Neural crest cell (in vitro differentiated cells): ENCODE measurements around the gene MAP2K6. TPM values are rescaled to one million over a fixed set of nuclear protein-coding genes. Genes with fewer than 3 reads are reported as not detected.

ENCODE experiments used
- DNase-seq: peaks from one replicate; pipeline ENCODE4 v3.0.0; 2021; ENCODE audit warnings: low read depth, mixed read lengths, low spot score
- H3K27ac Mint-ChIP-seq: one replicate; pipeline ENCODE4 v1.8.0; 2021; ENCODE audit warnings: mild to moderate bottlenecking, mixed read lengths; ENCODE audit not compliant: unreplicated experiment
- H3K27me3 Mint-ChIP-seq: 2 replicates; pipeline ENCODE4 v1.8.0; 2021; ENCODE audit warnings: low read depth, mild to moderate bottlenecking, mixed read lengths
- H3K36me3 Mint-ChIP-seq: 2 replicates; pipeline ENCODE4 v1.8.0; 2021; ENCODE audit warnings: low read depth, mild to moderate bottlenecking, mixed read lengths
- H3K4me1 Mint-ChIP-seq: 2 replicates; pipeline ENCODE4 v1.8.0; 2021; ENCODE audit warnings: mixed read lengths
- H3K4me3 Mint-ChIP-seq: one replicate; pipeline ENCODE4 v1.8.0; 2021; ENCODE audit warnings: mild to moderate bottlenecking, mixed read lengths
- H3K9me3 Mint-ChIP-seq: 2 replicates; pipeline ENCODE4 v1.8.0; 2021; ENCODE audit warnings: mixed read lengths
- CTCF ChIP-seq: fragments of 200-600 bp; sonication (generic); conservative IDR thresholded peaks from 2 replicates; pipeline ENCODE4 v1.5.0; 2021; ENCODE audit warnings: antibody characterized with exemption, mild to moderate bottlenecking
- total RNA-seq: library from RNA; stranded (reverse); gene quantifications from 2 replicates; pipeline ENCODE4 v1.2.1, GENCODE V29; 2021

The MAP2K6 gene
- total RNA-seq, 1 donor from 2014 or later = 45.4 TPM

- Mint-ChIP-seq H3K4me1 (peaks cover 19% of the 10 kb centered on the region), H3K36me3 (peaks cover 9% of the 10 kb centered on the region), H3K4me3 (no peak overlapping the region), H3K27ac (no peak overlapping the region), H3K9me3 (no peaks in the 10 kb centered on the region), H3K27me3 (no peaks in the 10 kb centered on the region)
- no peak for TF ChIP-seq CTCF
- DNase-seq = no peak
Measured at GRCh38 chr17:69427486-69428197, 13.1 kb downstream of the MAP2K6 start.

GRCh38 chr17:69428252-69428980 is 13.9 kb downstream of the MAP2K6 start:
- no peak for TF ChIP-seq CTCF
- H3K27ac Mint-ChIP-seq = no peak overlapping the region
- no peak for DNase-seq
- no peaks in the 10 kb centered on the region for H3K9me3 Mint-ChIP-seq
- H3K36me3 Mint-ChIP-seq = peaks cover 3% of the 10 kb centered on the region
- H3K4me3 Mint-ChIP-seq = no peak overlapping the region
- H3K27me3 Mint-ChIP-seq = no peaks in the 10 kb centered on the region
- H3K4me1 Mint-ChIP-seq = peaks cover 22% of the 10 kb centered on the region

- DNase-seq = no peak
- Mint-ChIP-seq H3K4me3 (no peak overlapping the region), H3K9me3 (no peaks in the 10 kb centered on the region), H3K27ac (no peak overlapping the region), H3K27me3 (no peaks in the 10 kb centered on the region), H3K4me1 (peaks cover 26% of the 10 kb centered on the region), H3K36me3 (peaks cover 3% of the 10 kb centered on the region)
- no peak for TF ChIP-seq CTCF
Measured at GRCh38 chr17:69430488-69430887, 16.0 kb downstream of the MAP2K6 start.

DNA sequence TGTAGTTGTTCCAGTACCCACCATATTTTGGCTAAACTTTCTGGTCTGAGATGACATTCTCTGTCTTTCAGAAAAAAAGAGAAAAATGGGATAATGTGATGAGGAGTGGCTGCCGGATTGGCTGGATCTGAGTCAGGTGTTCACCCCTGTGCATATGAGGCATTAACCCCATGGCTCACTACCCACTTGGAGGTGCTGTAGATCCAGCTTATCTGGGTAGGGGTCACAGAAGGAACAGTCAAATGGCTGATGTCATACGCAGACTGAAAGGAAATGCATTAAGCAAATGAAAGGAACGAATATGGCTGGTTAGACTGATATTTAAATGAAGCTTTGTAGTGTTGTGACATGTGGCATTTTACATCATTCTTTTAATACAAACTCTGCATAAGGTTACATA is 17.3 kb downstream of the MAP2K6 start:
- DNase-seq = no peak
- Mint-ChIP-seq H3K27me3 (no peaks in the 10 kb centered on the region), H3K4me1 (peaks cover 15% of the 10 kb centered on the region), H3K4me3 (no peak overlapping the region), H3K27ac (no peak overlapping the region), H3K9me3 (no peaks in the 10 kb centered on the region), H3K36me3 (peaks cover 3% of the 10 kb centered on the region)
- TF ChIP-seq CTCF = no peak

DNA sequence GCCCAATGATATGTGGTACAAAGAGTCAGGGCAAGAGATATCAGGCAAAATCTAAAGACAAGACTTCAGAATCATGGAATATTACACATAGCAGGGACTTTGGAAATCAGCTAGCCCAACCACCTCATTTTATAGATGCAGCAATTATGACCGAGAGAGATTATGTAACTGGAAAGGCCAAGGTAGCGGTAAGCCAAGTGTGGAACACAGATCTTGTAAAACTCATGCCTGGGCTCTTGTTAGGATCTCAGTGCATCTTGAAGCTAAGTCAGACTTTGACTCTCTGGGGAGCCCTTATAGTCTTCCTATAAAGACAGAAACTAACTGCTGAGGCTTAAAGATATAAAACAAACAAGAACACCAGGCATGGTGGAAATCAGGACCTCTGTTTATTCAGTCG is 18.6 kb downstream of the MAP2K6 start:
- Mint-ChIP-seq H3K4me3 (no peak overlapping the region), H3K4me1 (peaks cover 15% of the 10 kb centered on the region), H3K27me3 (no peaks in the 10 kb centered on the region), H3K36me3 (peaks cover 8% of the 10 kb centered on the region), H3K27ac (no peak overlapping the region), H3K9me3 (no peaks in the 10 kb centered on the region)
- TF ChIP-seq CTCF = no peak
- no peak for DNase-seq
